Epithelial cell of esophagus (primary cell): ENCODE data around the gene SPRED2.

Source experiments
- DNase-seq: peaks from one replicate; pipeline ENCODE4 v3.0.0; 2010; ENCODE audit warnings: low read depth
- H3K4me3 ChIP-seq: 2 replicates; pipeline ENCODE4 v1.5.1; 2011; ENCODE audit warnings: mild to moderate bottlenecking, low read length, control low read depth
- TF ChIP-seq, protein P1 (sequence below): IDR thresholded peaks from 2 replicates; pipeline ENCODE4 v1.5.1; 2011; ENCODE audit warnings: low read depth, mild to moderate bottlenecking, low read length, control low read depth, inconsistent platforms; ENCODE audit not compliant: insufficient read depth; ENCODE audit errors: missing control alignments

The SPRED2 gene

DNA sequence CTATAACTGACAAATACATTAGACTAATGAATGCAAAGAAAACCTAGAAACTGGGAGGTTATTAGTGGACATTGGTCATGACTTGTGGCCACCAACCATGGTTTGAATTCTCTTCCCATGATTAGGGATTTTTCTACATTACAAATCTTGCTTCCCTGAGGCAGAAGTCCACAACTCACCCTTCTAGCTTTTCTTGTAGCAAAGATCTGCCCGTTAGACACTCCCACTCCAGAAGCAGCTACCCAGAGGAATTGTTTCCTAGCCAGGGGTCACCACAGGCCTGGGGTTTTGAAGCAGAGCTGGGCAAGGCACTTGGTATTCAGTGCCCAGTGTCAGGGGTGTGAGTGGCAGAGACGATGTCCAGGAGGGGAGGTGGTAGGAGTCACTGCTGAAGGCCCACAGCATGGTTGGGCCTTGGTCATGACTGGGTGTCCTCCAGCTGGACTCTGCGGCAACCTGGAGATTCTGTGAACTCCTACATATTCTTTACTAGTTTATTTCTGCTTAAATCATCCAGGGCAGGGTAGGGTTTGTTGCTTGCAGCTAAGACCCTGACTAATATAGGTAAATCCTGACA lies 149.8 kb downstream of the SPRED2 start:
- no peak for DNase-seq
- TF ChIP-seq, protein P1, sequence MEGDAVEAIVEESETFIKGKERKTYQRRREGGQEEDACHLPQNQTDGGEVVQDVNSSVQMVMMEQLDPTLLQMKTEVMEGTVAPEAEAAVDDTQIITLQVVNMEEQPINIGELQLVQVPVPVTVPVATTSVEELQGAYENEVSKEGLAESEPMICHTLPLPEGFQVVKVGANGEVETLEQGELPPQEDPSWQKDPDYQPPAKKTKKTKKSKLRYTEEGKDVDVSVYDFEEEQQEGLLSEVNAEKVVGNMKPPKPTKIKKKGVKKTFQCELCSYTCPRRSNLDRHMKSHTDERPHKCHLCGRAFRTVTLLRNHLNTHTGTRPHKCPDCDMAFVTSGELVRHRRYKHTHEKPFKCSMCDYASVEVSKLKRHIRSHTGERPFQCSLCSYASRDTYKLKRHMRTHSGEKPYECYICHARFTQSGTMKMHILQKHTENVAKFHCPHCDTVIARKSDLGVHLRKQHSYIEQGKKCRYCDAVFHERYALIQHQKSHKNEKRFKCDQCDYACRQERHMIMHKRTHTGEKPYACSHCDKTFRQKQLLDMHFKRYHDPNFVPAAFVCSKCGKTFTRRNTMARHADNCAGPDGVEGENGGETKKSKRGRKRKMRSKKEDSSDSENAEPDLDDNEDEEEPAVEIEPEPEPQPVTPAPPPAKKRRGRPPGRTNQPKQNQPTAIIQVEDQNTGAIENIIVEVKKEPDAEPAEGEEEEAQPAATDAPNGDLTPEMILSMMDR, result no peak

DNA sequence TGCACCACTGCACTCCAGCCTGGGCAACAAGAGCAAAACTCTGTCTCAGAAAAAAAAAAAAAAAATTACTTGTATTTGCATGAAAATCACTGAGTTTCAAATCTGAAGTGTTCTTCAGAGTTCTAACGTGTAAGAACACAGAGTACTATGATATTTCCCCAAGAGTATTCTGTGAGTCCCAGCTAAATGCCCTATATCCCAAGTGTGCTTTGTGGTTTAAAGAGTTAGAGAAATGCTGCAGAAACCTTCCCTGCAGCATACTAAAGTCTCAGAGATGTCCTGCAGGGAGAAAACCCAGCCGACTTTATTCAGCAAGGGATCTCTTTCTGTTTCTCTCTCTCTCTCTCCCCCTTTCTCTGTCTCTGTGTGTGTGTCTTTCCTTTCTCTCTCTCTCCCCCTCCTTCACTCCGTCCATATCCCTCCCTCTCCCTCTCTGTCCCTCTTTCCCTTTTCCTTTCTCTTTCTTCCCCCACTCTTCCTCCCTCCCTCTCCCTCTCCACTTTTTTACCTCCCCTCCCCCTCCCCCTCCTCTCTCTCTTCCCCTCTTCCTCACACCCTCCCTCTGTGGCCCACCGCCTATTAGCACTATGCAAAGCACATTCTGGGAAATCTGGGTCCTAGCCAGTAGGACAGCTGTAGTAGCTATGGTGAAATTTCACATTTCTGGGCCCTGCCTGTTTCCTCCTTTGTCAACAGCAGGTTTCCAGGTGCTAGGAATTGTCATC lies 150.6 kb downstream of the SPRED2 start:
- no peak overlapping the region for H3K4me3 ChIP-seq
- TF ChIP-seq, protein P1, result no peak
- DNase-seq, result no peak

More for the DNA sequence above, 149.8 kb downstream of the SPRED2 start:
- no peak overlapping the region for H3K4me3 ChIP-seq

DNA sequence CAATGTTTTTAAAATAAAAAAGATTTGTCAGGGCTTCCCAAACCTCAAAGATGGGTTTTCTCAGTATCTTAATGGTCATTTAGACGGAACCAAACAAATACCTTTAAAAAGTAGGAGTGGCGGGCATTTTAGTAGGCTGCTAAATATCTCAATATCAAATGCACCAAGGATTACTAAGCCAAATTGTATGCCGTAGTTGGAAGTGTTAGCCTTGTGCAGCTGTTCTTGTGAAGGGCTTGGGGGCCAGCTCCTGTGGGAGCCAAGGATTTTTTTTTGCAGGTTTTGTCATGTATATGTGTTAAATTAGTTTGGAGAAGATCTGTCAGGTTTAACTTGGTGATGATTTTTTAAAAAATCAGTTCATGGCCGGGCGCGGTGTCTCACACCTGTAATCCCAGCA lies 152.6 kb downstream of the SPRED2 start:
- H3K4me3 ChIP-seq, result no peak overlapping the region
- TF ChIP-seq, protein P1, result no peak
- DNase-seq, result no peak

DNA sequence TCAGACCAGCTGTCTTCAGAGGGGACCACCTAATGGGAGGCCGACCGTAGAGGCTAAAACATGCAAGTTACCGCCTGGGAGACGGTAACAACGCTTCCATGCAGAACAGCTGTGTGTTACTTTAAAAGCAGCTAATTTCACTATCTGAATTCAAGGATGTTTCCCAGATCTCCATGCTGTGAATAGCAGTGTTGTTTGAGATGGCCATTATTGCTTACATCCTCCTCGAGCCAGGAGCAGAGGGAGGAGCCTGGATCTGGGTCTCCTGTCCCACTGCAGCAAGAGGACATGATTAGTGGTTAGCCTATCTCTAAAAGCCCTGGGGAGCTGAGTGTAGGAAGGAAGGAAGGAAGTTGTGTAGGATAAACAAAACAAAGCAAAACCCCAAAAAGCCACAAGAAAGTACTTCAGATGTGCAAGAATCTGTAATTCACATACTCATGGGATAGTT lies 153.8 kb downstream of the SPRED2 start:
- DNase-seq, result no peak
- TF ChIP-seq, protein P1, result no peak
- no peak overlapping the region for H3K4me3 ChIP-seq

DNA sequence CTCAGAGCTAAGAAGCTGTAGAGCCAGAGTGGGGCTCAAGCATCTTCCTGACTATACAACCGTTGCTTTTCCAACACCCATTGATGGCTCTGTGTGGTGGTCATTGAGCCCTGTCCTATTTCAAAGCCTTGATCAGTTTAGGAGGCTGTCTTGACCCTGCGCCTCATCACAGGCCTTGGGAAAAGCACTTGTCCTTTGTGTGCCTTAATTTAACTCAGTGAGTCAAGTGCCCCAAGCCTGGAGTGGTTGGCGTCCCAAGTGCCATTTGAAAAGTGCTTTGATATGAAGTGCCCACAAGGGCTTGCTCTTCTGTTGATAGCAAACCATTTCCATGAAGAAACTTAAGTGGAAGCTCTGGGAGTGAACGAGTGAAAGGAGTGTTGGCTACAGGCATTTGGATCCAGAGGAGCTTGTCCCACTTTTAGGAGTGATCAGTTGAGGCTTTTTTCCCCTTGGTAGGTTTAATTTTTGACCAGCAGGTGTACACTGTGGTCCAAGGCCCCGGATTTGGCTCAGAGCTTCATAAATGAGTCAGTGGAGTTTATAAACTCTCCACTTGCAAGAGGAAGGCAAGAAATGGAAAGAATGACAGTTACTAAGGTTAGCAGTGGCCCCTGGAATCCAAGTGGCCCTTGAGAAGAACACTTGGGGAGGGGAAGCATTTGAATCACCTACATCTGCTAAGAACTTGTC lies 154.5 kb downstream of the SPRED2 start:
- TF ChIP-seq, protein P1, result no peak
- no peak overlapping the region for H3K4me3 ChIP-seq
- no peak for DNase-seq

DNA sequence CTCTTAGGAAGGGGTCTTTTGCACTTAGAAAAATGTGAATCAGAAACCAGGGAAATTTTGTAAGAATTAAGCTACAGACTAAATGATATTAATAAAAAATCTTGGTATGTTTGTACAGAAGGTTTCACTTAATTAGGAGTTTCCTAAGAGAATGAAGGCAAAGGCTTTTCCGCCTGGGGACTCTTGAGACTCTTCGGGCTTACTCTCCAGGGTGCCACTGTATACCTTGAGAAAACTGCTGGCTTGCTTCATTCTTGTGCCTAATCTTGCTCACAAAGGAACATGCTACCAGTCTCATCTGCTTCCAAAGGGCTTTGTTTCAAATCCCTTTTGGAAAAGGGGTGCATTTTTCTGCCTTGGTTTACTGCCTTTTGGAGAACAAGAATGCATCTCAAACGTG lies 155.3 kb downstream of the SPRED2 start:
- no peak for DNase-seq
- TF ChIP-seq, protein P1, result no peak
- H3K4me3 ChIP-seq, result no peak overlapping the region
